GM10266 (cell line): ENCODE results near the gene DOP1A.
A peak's percentile ranks its signal among the peaks of the same experiment; 100 is the strongest.

Source experiments
- DNase-seq: peaks from one replicate; pipeline ENCODE4 v3.0.0; 2012; ENCODE audit errors: extremely low spot score
- TF ChIP-seq, protein P1 (sequence below): IDR thresholded peaks from 2 replicates; pipeline ENCODE4 v1.5.1; 2012; ENCODE audit warnings: mild to moderate bottlenecking, low read depth; ENCODE audit not compliant: control insufficient read depth, insufficient read depth; ENCODE audit errors: missing control alignments

Gene DOP1A

DNA sequence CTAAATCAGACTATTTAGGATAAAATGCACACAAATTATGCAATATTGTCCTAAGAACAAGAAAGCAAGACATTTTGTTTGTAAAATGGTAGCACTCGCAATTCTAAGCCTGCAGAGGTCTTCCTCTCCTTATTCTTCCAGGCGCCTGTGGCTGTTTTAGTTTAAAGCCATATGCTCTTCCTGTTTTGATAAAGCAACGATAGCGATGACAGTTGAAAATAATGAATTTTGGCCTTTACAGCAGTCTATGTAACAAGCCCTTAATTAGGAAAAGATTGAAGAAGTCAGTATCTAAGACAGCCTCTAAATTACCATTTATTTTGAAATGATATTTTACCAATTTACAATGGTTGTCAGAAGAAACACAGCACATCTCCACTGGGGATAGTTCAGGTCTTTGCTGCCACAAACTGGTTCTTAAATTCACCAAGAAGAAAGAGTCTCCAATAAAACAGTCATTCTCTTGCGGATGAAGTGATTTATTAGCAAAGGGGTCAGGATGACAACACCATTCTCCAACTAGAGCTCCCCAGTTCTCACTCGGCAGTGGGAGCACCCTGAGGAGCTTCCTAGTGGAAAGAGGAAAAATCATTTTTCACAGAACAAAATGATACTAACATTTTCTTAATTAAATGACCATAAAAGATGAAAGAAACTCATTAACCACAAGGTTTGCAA, 23.2 kb upstream of the DOP1A start:
- DNase-seq: no peak
- TF ChIP-seq, protein P1, sequence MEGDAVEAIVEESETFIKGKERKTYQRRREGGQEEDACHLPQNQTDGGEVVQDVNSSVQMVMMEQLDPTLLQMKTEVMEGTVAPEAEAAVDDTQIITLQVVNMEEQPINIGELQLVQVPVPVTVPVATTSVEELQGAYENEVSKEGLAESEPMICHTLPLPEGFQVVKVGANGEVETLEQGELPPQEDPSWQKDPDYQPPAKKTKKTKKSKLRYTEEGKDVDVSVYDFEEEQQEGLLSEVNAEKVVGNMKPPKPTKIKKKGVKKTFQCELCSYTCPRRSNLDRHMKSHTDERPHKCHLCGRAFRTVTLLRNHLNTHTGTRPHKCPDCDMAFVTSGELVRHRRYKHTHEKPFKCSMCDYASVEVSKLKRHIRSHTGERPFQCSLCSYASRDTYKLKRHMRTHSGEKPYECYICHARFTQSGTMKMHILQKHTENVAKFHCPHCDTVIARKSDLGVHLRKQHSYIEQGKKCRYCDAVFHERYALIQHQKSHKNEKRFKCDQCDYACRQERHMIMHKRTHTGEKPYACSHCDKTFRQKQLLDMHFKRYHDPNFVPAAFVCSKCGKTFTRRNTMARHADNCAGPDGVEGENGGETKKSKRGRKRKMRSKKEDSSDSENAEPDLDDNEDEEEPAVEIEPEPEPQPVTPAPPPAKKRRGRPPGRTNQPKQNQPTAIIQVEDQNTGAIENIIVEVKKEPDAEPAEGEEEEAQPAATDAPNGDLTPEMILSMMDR: no peak

DNA sequence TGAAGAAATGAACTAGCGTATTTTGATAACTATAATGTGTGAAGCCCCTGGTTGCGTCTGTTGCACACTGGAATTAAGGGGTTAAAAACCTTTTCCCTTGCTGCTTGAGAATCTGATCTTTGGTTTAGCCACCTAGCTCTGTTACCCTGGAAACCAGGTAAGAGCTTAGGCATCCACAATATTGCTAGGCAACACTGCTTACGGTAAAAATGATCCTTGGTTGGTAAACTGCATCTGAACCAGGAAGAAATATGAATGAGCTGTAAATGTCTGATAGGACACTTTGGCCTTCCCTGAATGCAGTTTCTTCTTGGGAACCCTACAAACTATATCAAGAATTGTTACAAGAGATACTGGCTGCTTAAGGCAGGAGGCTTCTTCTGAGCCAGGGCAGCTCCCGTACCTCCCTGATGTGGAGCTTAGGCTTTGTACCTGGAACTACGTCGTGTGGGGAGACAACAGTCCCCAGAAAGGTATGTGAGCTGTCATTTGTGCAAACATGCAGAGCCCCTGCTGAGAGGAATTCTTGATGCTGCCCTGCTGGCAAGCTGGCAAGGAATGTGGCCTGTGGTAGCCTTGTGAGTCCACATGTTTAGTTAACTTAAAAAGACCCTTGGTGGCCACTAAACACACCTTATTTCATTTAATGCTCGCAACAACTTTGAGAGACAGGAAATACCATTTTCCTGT, 20.3 kb upstream of the DOP1A start:
- TF ChIP-seq, protein P1: no peak
- no peak for DNase-seq

DNA sequence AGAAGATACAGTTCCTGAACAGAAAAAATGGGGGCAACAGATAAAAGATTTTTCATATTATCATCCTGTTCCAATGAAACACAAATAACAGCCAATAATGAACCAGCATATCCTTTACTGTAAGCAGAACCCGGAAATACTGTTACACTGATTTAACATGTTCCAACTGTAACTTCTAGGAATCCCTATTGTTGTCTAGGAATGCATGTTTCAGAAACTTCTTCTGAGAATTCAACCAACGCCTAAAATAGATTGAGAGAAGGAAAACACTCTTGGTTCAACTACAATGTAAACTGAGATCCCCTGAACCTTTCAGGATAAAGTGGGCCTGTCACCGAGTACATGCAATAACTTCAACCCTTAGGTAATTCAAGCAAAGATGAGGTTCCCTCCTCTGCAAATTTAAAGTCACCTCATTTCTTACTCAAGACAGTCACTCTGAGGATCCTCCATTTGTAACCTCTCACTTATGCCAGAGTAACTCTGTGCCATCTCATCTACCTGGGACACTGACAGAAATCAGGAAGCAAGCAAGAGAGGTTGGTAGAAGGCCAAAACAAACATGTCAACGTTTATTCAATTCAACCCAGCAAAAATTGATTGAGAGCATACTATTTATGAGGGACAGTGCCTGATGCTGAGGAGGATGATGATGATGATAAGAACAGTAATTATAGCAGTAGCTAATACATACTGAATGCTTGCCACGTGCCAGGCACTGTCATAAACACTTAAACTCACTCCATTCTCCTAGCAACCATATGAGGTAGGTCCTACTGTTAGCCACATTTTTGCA, 15.9 kb upstream of the DOP1A start:
- TF ChIP-seq, protein P1: no peak
- DNase-seq: no peak

DNA sequence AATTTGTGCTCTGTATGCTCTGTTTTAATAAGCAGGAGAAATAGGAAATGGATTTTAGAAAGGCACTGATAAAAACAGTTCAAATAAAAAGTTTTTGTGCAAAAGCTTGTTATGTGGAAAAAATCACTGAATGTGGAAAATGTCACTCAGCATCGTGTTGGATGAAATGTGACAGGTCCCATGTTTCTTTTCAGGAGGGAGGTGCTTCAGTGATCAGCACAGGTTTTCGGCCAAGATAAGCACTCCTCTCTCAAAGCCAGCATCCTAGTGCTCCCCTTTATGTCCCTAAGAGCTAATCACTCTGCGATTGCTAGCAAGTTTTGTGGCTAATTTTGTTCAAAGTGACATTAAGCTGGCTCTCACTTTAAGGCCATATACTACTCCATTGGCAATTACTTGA, 13.8 kb upstream of the DOP1A start:
- DNase-seq: no peak
- TF ChIP-seq, protein P1: no peak

DNA sequence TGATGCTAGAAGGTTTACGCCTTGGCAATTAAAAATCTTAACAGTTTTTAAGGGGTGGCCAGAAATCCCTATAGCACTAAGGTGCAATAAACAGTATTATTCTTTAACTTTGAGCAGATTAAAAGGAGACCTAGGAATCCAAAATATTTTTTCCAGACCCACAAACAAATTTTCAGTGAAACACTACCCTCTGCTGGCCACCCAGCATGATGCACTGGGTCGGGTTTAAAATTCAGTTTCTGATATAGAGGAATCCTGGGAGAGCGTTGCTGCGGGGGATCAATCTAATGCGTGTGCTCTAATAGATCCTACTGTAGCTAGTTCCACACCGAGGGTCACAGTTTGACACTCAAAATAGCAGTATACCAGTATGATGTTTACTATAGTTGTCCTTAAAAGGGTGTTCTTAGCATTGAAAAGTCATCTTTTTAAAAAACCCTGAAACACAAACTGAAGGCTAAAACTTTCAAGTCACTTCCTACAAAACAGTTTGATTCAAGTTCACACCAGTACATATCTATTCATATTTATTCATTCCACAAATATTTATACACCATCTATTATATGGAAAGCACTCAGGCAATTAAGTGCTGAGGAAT, 12.0 kb upstream of the DOP1A start:
- TF ChIP-seq, protein P1: peak; percentile 75
- DNase-seq: peak; percentile 36

DNA sequence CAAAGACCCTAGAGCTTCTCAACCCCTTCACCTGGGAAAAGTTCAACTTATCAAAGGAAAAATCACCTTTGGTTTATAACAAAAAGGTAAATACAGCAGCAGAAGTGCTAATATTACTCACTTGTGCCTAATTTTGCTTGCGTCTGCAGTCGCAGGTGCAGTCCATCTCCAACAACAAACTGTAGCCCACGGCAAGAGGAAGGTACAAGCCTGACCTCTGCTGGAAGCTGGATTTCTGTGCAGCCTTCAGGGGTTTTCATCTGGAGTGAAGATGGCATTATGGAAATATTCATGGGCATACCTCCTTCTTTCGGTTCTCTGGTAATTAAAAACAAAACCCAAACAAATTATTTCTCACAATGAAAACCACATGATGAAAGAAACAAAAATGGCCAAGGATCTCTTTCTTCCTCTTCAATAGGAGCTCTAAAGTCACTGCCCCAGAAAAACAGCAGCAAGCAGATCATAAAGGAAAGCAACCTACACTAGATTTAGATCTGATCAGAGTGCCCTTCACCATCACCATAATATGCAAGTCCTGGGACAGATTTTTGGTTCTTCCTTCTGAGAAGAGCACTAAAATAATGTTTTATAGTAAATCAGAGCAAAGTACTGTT, 9.7 kb upstream of the DOP1A start:
- DNase-seq: peak; percentile 43
- TF ChIP-seq, protein P1: peak; percentile 72
